IMR-90 (cell line): Measurements from ENCODE around the gene KIDINS220. TPM values are rescaled to one million over a fixed set of nuclear protein-coding genes. Genes with fewer than 3 reads are reported as not detected.

Experiments
- ATAC-seq: fragments of 200-7000 bp; cut with Tn5 transposase; 2 replicates; pipeline ENCODE4 v1.9.1; 2020; ENCODE audit warnings: low read depth, mild to moderate bottlenecking, moderate library complexity
- BruUV-seq: library from RNA; stranded (reverse); fragments of 400-500 nt; replicated peaks from 2 replicates; lab custom pipeline; 2021; lab: Mats Ljungman, UMichigan
- CTCF ChIA-PET: fragments of 300-600 bp; formaldehyde crosslinking; extraction: SDS; loops from one replicate; lab custom pipeline; 2021; ENCODE audit warnings: antibody characterized with exemption; lab: Yijun Ruan, JAX
- POLR2A ChIA-PET: fragments of 300-600 bp; sonication (Branson Sonifier 250); formaldehyde crosslinking; loops from one replicate; lab custom pipeline; 2022; ENCODE audit warnings: antibody characterized with exemption; ENCODE audit not compliant: unreplicated experiment; lab: Charles Lee
- DNase-seq: peaks from one replicate; pipeline ENCODE4 v3.0.0; 2013
- H2AFZ ChIP-seq: replicated peaks from 2 replicates; pipeline ENCODE3; 2013; ENCODE audit warnings: low read length, mild to moderate bottlenecking; ENCODE audit not compliant: poor library complexity
- H2AK5ac ChIP-seq: 2 replicates; pipeline ENCODE4 v1.6.1; 2013; ENCODE audit warnings: low read depth, low read length, inconsistent platforms
- H2AK9ac ChIP-seq: replicated peaks from 2 replicates; pipeline ENCODE3; 2013; ENCODE audit warnings: mild to moderate bottlenecking, low read depth, low read length, moderate library complexity; ENCODE audit not compliant: poor library complexity
- H2BK120ac ChIP-seq: 2 replicates; pipeline ENCODE4 v1.6.1; 2013; ENCODE audit warnings: low read depth, low read length, inconsistent platforms
- H2BK15ac ChIP-seq: 3 replicates; pipeline ENCODE4 v1.6.1; 2013; ENCODE audit warnings: low read depth, low read length, inconsistent platforms
- H2BK20ac ChIP-seq: 2 replicates; pipeline ENCODE4 v1.6.1; 2013; ENCODE audit warnings: low read depth, mild to moderate bottlenecking, inconsistent platforms, low read length, moderate library complexity
- H2BK5ac ChIP-seq: 2 replicates; pipeline ENCODE4 v1.6.1; 2013; ENCODE audit warnings: mild to moderate bottlenecking, low read depth, low read length, inconsistent platforms; ENCODE audit not compliant: poor library complexity, severe bottlenecking
- H3K14ac ChIP-seq: replicated peaks from 2 replicates; pipeline ENCODE4 v1.6.1; 2013; ENCODE audit warnings: low read depth, low read length, inconsistent platforms
- H3K18ac ChIP-seq: 2 replicates; pipeline ENCODE4 v1.6.1; 2013; ENCODE audit warnings: low read depth, low read length, control low read depth
- H3K23ac ChIP-seq: 2 replicates; pipeline ENCODE4 v1.6.1; 2013; ENCODE audit warnings: low read depth, low read length, inconsistent platforms
- H3K27ac ChIP-seq: 2 replicates; pipeline ENCODE4 v1.5.1; 2013; ENCODE audit warnings: mild to moderate bottlenecking, control low read depth, low read length; ENCODE audit not compliant: insufficient read depth
- H3K27me3 ChIP-seq: 2 replicates; pipeline ENCODE4 v1.6.1; 2013; ENCODE audit warnings: low read length; ENCODE audit not compliant: control insufficient read depth, insufficient read depth
- H3K36me3 ChIP-seq: 2 replicates; pipeline ENCODE4 v1.6.1; 2013; ENCODE audit warnings: low read length, mixed read lengths; ENCODE audit not compliant: control insufficient read depth, insufficient read depth
- H3K4ac ChIP-seq: 2 replicates; pipeline ENCODE4 v1.6.1; 2013; ENCODE audit warnings: low read depth, low read length, inconsistent platforms
- H3K4me1 ChIP-seq: 2 replicates; pipeline ENCODE4 v1.6.1; 2013; ENCODE audit warnings: low read length, mixed read lengths; ENCODE audit not compliant: control insufficient read depth, insufficient read depth
- H3K4me2 ChIP-seq: 2 replicates; pipeline ENCODE4 v1.6.1; 2013; ENCODE audit warnings: low read depth, mild to moderate bottlenecking, control low read depth, low read length, moderate library complexity
- H3K4me3 ChIP-seq: 2 replicates; pipeline ENCODE4 v1.5.1; 2013; ENCODE audit warnings: low read depth, mild to moderate bottlenecking, control low read depth, low read length, moderate library complexity; ENCODE audit not compliant: insufficient read depth
- H3K56ac ChIP-seq: 2 replicates; pipeline ENCODE4 v1.6.1; 2013; ENCODE audit warnings: low read length, inconsistent platforms; ENCODE audit not compliant: insufficient read depth; ENCODE audit errors: extremely low read depth
- H3K79me1 ChIP-seq, 2 experiments: 2 replicates each; pipeline ENCODE4 v1.6.1; 2013; ENCODE audit warnings: low read length in 2 of 2, inconsistent platforms in 1 of 2, low read depth in 1 of 2
- H3K9ac ChIP-seq: 2 replicates; pipeline ENCODE4 v1.6.1; 2013; ENCODE audit warnings: low read depth, low read length, control low read depth
- H3K9me1 ChIP-seq: 2 replicates; pipeline ENCODE4 v1.6.1; 2013; ENCODE audit warnings: low read length, inconsistent platforms; ENCODE audit not compliant: insufficient read depth
- H3K9me3 ChIP-seq: 2 replicates; pipeline ENCODE4 v1.6.1; 2013; ENCODE audit warnings: low read length; ENCODE audit not compliant: control insufficient read depth, insufficient read depth
- H4K20me1 ChIP-seq: 2 replicates; pipeline ENCODE4 v1.6.1; 2013; ENCODE audit warnings: low read length, inconsistent platforms; ENCODE audit not compliant: insufficient read depth
- H4K5ac ChIP-seq: 2 replicates; pipeline ENCODE4 v1.6.1; 2013; ENCODE audit warnings: mild to moderate bottlenecking, low read depth, low read length, control low read depth
- H4K8ac ChIP-seq, 2 experiments: 2 replicates each; pipeline ENCODE4 v1.6.1; 2013; ENCODE audit warnings: low read depth in 2 of 2, low read length in 2 of 2, control low read depth in 1 of 2, inconsistent platforms in 1 of 2
- H4K91ac ChIP-seq: 2 replicates; pipeline ENCODE4 v1.6.1; 2013; ENCODE audit warnings: low read depth, low read length, inconsistent platforms; ENCODE audit not compliant: insufficient read depth
- BHLHE40 ChIP-seq: fragments of 150-350 bp; IDR thresholded peaks from 2 replicates; pipeline ENCODE4 v1.6.1; 2016; ENCODE audit warnings: mild to moderate bottlenecking, low read depth, low read length
- CEBPB ChIP-seq: IDR thresholded peaks from 2 replicates; pipeline ENCODE4 v1.6.1; 2012; ENCODE audit warnings: low read depth, low read length, improper control_type of control experiment
- CHD1 ChIP-seq: IDR thresholded peaks from 2 replicates; pipeline ENCODE4 v1.6.1; 2012; ENCODE audit warnings: low read depth, low read length, improper control_type of control experiment
- FOS ChIP-seq: fragments of 150-350 bp; IDR thresholded peaks from 2 replicates; pipeline ENCODE4 v1.6.1; 2016; ENCODE audit warnings: low read depth, low read length
- MAFK ChIP-seq: IDR thresholded peaks from 2 replicates; pipeline ENCODE4 v1.6.1; 2012; ENCODE audit warnings: low read depth, low read length, improper control_type of control experiment
- MAZ ChIP-seq: IDR thresholded peaks from 2 replicates; pipeline ENCODE4 v1.6.1; 2012; ENCODE audit warnings: low read depth, mild to moderate bottlenecking, low read length, improper control_type of control experiment, moderate library complexity, borderline replicate concordance
- POLR2A ChIP-seq: IDR thresholded peaks from 2 replicates; pipeline ENCODE4 v1.6.1; 2012; ENCODE audit warnings: mild to moderate bottlenecking, low read depth, low read length
- RFX5 ChIP-seq: IDR thresholded peaks from 2 replicates; pipeline ENCODE4 v1.8.0; 2012; ENCODE audit warnings: low read depth, mild to moderate bottlenecking, low read length, moderate library complexity
- WGBS, 2 experiments: methylation state at CpG; one replicate each; pipeline versions ENCODE4 v1.1.5 to v1.1.7; 2013; ENCODE audit warnings: missing lambda C conversion rate in 2 of 2; ENCODE audit not compliant: insufficient read length in 1 of 2; ENCODE audit errors: extremely low coverage in 2 of 2; 5-methylcytosine and 5-hydroxymethylcytosine counted together
- dilution Hi-C: fragments of 300-500 bp; cut with HindIII; formaldehyde crosslinking; loops from one replicate; pipeline ENCODE4 v1.14.3; 2018; ENCODE audit warnings: low sequenced_read_pairs; ENCODE audit not compliant: unreplicated experiment
- in situ Hi-C: fragments of 300-500 bp; cut with MboI; formaldehyde crosslinking; loops from 3 replicates; pipeline ENCODE4 v1.14.3; 2019; ENCODE audit warnings: low sequenced_read_pairs, inconsistent platforms, mixed read lengths
- intact Hi-C: fragments of 100-400 bp; cut with micrococcal nuclease; formaldehyde crosslinking; loops from 2 replicates; pipeline ENCODE4 v1.10.0; 2022
- polyA plus RNA-seq, 3 experiments: library from polyadenylated mRNA; depleted of rRNA; stranded (reverse); fragments of >200 nt; gene quantifications; 2 replicates each; pipeline ENCODE4 v1.2.3, GENCODE V29; 2012; ENCODE audit warnings: low replicate concordance in 1 of 3
- total RNA-seq: library from RNA; depleted of rRNA; stranded (reverse); fragments of >200 nt; gene quantifications from 2 replicates; pipeline ENCODE4 v1.2.3, GENCODE V29; 2012
- TF ChIP-seq, protein P1 (sequence below): fragments of 150-350 bp; IDR thresholded peaks from 2 replicates; pipeline ENCODE4 v1.6.1; 2017; ENCODE audit warnings: mild to moderate bottlenecking, antibody characterized with exemption, low read length, low read depth

The KIDINS220 gene
- total and polyA plus RNA-seq, 2 of the 4 experiments (the other 2 are of a cell fraction): 23.1 to 63.4 TPM

DNA sequence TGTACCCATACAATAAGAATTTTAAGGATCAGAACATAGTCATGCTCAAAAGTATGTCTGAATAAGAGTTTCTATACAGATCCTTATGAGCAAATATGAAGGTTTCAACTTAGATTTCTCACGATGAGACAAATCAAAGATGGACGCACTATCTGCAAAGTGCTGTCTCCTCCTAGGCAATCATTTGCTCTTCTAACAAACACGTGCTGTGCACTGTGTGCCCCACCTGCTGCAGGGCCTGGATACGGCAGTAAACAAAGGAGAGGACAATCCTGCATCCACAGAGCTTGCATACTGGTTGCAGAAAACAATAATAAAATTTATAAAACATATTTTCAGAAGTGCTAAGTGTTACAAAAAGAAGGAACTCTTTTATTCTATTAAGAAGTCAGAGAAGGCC, 39.9 kb upstream of the KIDINS220 start:
- no peak overlapping the region for H2AFZ ChIP-seq
- H2AK5ac ChIP-seq: no peak overlapping the region
- WGBS, 2 experiments: 100% methylated on average over 1 of the region's 4 CpGs; no CpG with 5 or more reads in 1 of the 2 experiments
- no peak for DNase-seq
- POLR2A ChIA-PET: no interaction called here
- H3K4me3 ChIP-seq: no peak overlapping the region
- intact Hi-C loops (no loop called here), in situ Hi-C loops (no loop called here), dilution Hi-C loops (no loop called here)
- H3K9me1 ChIP-seq: no peaks in the 10 kb centered on the region; the same call in 1 of the 2 replicates
- no peak overlapping the region for H4K8ac ChIP-seq
- H3K14ac ChIP-seq: no peak overlapping the region
- H4K91ac ChIP-seq: no peak overlapping the region
- no peak overlapping the region for H3K23ac ChIP-seq
- BruUV-seq: no TSS peak
- no peak overlapping the region for H3K18ac ChIP-seq
- H3K4me1 ChIP-seq: peaks cover 2% of the 10 kb centered on the region; the same call in 1 of the 2 replicates
- no peaks in the 10 kb centered on the region for H3K9me3 ChIP-seq
- H2BK120ac ChIP-seq: no peak overlapping the region
- H3K4me2 ChIP-seq: no peak overlapping the region
- no peak overlapping the region for H2BK20ac ChIP-seq
- H3K27me3 ChIP-seq: no peaks in the 10 kb centered on the region
- H3K36me3 ChIP-seq: peaks cover 16% of the 10 kb centered on the region
- H3K79me1 ChIP-seq: peaks cover 2 to 3% of the 10 kb centered on the region in 2 experiments; a peak in 2 of 4 replicates
- CTCF ChIA-PET: interaction anchor here (0.6 kb wide), 1 partner anchor 141 kb away, joined by 3 read pairs; no protein-coding TSS in a partner anchor
- H2BK15ac ChIP-seq: no peak overlapping the region
- H3K4ac ChIP-seq: no peak overlapping the region
- TF ChIP-seq, protein P1, sequence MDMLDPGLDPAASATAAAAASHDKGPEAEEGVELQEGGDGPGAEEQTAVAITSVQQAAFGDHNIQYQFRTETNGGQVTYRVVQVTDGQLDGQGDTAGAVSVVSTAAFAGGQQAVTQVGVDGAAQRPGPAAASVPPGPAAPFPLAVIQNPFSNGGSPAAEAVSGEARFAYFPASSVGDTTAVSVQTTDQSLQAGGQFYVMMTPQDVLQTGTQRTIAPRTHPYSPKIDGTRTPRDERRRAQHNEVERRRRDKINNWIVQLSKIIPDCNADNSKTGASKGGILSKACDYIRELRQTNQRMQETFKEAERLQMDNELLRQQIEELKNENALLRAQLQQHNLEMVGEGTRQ: no peak
- TF ChIP-seq RFX5: no peak
- no peak for TF ChIP-seq CHD1
- TF ChIP-seq CEBPB: no peak
- TF ChIP-seq FOS: no peak
- no peak for TF ChIP-seq MAZ
- no peak for TF ChIP-seq MAFK
- TF ChIP-seq POLR2A: no peak
- no peak for TF ChIP-seq BHLHE40
- H3K27ac ChIP-seq: no peak overlapping the region
- ATAC-seq: no peak
- H3K9ac ChIP-seq: no peak overlapping the region
- no peak overlapping the region for H4K5ac ChIP-seq
- no peak overlapping the region for H2AK9ac ChIP-seq
- no peaks in the 10 kb centered on the region for H4K20me1 ChIP-seq
- H2BK5ac ChIP-seq: no peak overlapping the region
- no peak overlapping the region for H3K56ac ChIP-seq
